GM23338 (cell line): ENCODE data around the gene SCGB3A2.

Source experiments
- EZH2 ChIP-seq: fragments of 200-600 bp; sonication (generic); IDR thresholded peaks from one replicate; pipeline ENCODE4 v1.8.0; 2017; ENCODE audit warnings: antibody characterized with exemption, mild to moderate bottlenecking, low read depth; ENCODE audit not compliant: unreplicated experiment
- JUNB ChIP-seq: IDR thresholded peaks from one replicate; pipeline ENCODE4 v1.6.1; 2016; ENCODE audit warnings: antibody characterized with exemption; ENCODE audit not compliant: unreplicated experiment
- POLR2AphosphoS5 ChIP-seq: IDR thresholded peaks from 2 replicates; pipeline ENCODE4 v1.6.1; 2016; ENCODE audit warnings: antibody characterized with exemption, low read depth
- TF ChIP-seq, protein P1 (sequence below), 2 experiments: fragments of 200-600 bp in 1 of 2; sonication (generic) in 1 of 2; conservative IDR thresholded peaks; 2 replicates each; pipeline versions ENCODE4 v1.5.1 to v1.6.1; 2016 to 2017; ENCODE audit warnings: antibody characterized with exemption in 2 of 2, low read depth in 2 of 2, mild to moderate bottlenecking in 2 of 2, moderate library complexity in 1 of 2

DNA sequence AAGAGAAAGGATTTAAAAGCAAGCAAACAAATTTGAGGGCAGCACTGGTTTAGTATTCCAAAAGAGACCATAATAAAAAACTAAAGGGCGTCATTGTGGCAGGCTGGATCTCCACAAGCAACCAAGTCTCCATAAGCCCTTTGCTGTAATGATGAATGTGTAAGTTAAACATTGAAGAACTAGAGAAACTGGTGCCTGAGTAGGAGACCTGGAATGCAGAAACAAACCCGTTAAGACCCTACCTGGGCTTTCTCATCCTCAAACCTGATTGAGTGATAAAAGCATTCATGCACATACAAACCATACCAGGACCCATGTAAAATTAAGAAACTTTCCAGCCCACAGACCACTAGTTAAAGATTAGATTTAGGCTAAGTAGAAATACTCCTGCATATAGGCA is 1.9 kb upstream of the SCGB3A2 start:
- TF ChIP-seq, protein P1, sequence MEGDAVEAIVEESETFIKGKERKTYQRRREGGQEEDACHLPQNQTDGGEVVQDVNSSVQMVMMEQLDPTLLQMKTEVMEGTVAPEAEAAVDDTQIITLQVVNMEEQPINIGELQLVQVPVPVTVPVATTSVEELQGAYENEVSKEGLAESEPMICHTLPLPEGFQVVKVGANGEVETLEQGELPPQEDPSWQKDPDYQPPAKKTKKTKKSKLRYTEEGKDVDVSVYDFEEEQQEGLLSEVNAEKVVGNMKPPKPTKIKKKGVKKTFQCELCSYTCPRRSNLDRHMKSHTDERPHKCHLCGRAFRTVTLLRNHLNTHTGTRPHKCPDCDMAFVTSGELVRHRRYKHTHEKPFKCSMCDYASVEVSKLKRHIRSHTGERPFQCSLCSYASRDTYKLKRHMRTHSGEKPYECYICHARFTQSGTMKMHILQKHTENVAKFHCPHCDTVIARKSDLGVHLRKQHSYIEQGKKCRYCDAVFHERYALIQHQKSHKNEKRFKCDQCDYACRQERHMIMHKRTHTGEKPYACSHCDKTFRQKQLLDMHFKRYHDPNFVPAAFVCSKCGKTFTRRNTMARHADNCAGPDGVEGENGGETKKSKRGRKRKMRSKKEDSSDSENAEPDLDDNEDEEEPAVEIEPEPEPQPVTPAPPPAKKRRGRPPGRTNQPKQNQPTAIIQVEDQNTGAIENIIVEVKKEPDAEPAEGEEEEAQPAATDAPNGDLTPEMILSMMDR (conservative IDR thresholded peaks at IDR 0.05; ENCODE audit: low read depth in 2 of 2) = no peak
- no peak for TF ChIP-seq EZH2
- no peak for TF ChIP-seq JUNB
- no peak for TF ChIP-seq POLR2AphosphoS5
